Urinary bladder (tissue), 4 donors: ENCODE results near the gene LYRM9. TPM values are rescaled to one million over a fixed set of nuclear protein-coding genes. Genes with fewer than 3 reads are reported as not detected.

Experiments
- DNase-seq: peaks from one replicate; pipeline ENCODE4 v3.0.0-alpha.2; 2015; ENCODE audit errors: extremely low spot score
- H3K27ac ChIP-seq: one replicate; pipeline ENCODE4 v1.5.1; 2013; ENCODE audit warnings: low read depth, mild to moderate bottlenecking, moderate library complexity
- H3K36me3 ChIP-seq: one replicate; pipeline ENCODE4 v1.6.1; 2013; ENCODE audit warnings: mild to moderate bottlenecking, moderate library complexity; ENCODE audit not compliant: insufficient read depth
- H3K4me1 ChIP-seq: one replicate; pipeline ENCODE4 v1.6.1; 2013; ENCODE audit warnings: mild to moderate bottlenecking, moderate library complexity; ENCODE audit not compliant: insufficient read depth
- H3K4me3 ChIP-seq: one replicate; pipeline ENCODE4 v1.5.1; 2013; ENCODE audit warnings: low read depth, low read length
- WGBS: extraction: QIAGEN DNeasy Blood & Tissue Kit; methylation state at CpG from one replicate; pipeline ENCODE4 v1.1.7; 2013; 5-methylcytosine and 5-hydroxymethylcytosine counted together
- polyA plus RNA-seq: library from polyadenylated mRNA; stranded (reverse); fragments of 200-250 nt; gene quantifications from one replicate; pipeline ENCODE4 v1.2.3, GENCODE V29; 2013
- total RNA-seq: library from RNA; depleted of rRNA; stranded (reverse); fragments of >200 nt; gene quantifications from one replicate; pipeline ENCODE4 v1.2.3, GENCODE V29; 2014
- donor health status: healthy with polysubstance abuse.
- donor health status: healthy.

Gene LYRM9
- total RNA-seq (8.0 TPM), polyA plus RNA-seq (17.7 TPM)

DNA sequence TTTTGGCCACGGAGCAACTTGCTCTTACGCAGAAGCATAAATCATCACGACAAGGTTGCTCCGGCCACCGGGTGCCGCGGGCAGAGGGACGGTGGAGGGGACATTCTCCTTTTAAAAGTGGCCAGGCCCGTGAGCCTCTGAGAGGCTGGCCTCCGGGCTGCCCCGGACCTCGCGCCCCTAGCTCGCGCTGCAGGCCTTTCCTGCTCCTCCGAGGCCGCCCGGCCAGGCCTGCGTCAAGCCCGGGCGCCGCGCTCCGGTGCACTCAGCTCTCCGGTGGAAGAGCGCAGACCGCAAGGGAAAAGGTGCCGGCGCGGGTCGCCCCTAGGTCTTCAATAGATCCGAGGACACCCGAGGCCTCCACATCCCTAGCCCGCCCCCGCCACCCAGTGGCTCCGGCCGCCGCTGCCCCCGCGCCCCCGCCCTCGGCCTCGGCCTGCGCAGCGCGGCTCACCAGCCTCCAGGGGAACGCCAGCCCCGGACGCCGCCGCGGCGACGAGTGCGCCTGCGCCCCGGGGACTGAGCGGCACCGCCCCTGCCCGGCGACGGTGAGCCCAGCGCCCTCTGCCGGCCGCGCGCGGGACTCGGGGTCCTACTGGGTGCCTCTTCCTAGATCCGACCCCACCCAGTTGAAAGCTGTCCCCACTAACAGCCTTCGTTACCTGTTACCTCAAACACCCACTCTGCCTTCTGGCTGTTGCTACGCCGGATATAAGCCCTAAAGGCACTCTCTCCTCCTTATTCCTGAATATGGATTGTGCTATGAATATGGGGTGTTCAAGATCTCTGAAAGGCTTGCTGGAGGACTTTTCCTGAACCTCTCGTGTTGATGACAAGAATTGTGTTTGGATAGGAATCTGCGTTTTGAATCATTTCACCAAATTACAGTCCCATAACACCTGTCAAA is at the start of gene LYRM9:
Gene LYRM9 (minus strand): TSS at position 500 of the 904 bp plus-strand sequence. CDS start 10,671 bp downstream, outside the sequence.
- 1% methylated on average over 75 of the region's 75 CpGs for WGBS
- Histone ChIP-seq H3K4me3 (peak within 1 kb of the TSS; percentile 88), H3K4me1 (no peaks in the 10 kb centered on the region), H3K27ac (peak within 1 kb of the TSS; percentile 56), H3K36me3 (no peaks in the 10 kb centered on the region)
- peak; percentile 59 for DNase-seq

- H3K4me1 ChIP-seq, result no peaks in the 10 kb centered on the region
- H3K36me3 ChIP-seq, result no peaks in the 10 kb centered on the region
- DNase-seq, result no peak
- H3K27ac ChIP-seq, result no peak overlapping the region
- 59% methylated on average over 13 of the region's 13 CpGs for WGBS
- H3K4me3 ChIP-seq, result no peak overlapping the region
Measured at GRCh38 chr17:27940503-27941428, 47.6 kb upstream of the LYRM9 start.

DNA sequence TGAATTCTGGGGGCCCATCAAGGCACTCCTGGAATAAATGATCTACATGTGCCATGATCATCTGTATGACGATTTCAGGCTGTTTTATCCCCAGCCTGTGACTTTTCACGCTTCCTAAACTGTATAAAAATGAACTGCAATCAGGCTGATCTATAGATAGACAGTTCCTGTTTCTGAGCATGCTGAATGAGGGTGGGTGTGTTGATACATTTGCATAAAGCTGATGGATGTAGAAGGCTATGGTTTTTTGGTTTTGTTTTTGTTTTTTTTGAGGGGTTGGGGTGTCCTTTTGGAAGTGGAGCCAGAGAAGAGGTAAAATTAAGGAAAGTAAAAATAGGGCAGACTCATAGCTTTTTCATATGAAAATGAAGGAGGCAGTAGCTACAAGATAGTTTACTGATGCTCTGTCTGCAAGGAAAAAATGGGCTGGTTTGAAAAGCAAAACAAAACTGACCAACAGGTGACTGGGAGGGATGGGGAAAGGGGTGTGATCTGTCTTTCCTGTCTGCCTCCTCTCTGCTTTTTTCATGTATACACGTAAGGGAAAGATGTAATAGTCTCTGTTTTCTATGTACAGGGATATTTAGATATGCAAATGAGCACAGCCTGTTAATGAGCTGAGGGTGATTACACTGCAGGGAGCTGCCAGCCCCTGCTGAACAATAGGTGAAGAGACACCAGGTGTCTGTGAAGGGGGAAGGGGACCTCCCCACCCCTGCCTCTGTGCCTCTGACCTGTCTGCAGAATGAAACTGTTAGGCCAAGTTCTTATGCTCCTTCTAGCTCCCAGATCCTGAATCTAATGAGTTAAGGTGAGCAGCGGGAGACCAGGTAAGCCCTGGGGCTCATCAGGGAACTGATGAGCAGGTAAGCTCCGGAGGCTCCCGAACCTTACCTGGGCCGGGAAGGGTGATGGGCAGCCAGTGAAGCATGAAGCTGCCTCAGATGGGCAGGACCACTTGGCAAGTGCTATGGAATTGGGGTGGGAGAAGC is 46.6 kb upstream of the LYRM9 start:
- 40% methylated on average over 7 of the region's 7 CpGs for WGBS
- no peak for DNase-seq
- Histone ChIP-seq H3K27ac (no peak overlapping the region), H3K4me3 (no peak overlapping the region), H3K36me3 (no peaks in the 10 kb centered on the region), H3K4me1 (no peaks in the 10 kb centered on the region)

GRCh38 chr17:27938864-27939263 is 45.7 kb upstream of the LYRM9 start:
- Histone ChIP-seq H3K36me3 (no peaks in the 10 kb centered on the region), H3K27ac (no peak overlapping the region), H3K4me3 (no peak overlapping the region), H3K4me1 (no peaks in the 10 kb centered on the region)
- WGBS, result 81% methylated on average over 4 of the region's 4 CpGs
- no peak for DNase-seq

DNA sequence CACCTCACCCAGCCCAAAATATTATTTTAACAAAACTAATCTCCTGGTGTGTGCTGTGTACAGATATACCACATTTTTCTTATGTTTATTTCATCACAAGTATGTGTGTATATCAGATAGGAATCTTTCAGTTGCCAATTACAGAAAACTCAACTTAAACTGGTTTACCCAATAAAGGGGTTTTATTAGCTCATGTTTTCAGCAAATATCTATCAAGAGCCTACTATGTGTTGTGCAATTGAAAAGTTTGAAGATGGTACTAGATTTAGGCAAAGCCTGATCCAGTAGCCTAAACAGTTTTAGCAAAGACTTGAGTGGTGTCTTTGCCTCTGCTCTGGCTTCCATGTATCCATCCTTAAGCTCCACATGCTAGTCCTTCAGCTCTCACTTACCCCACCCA is 45.1 kb upstream of the LYRM9 start:
- Histone ChIP-seq H3K36me3 (no peaks in the 10 kb centered on the region), H3K4me3 (no peak overlapping the region), H3K27ac (no peak overlapping the region), H3K4me1 (no peaks in the 10 kb centered on the region)
- no peak for DNase-seq

DNA sequence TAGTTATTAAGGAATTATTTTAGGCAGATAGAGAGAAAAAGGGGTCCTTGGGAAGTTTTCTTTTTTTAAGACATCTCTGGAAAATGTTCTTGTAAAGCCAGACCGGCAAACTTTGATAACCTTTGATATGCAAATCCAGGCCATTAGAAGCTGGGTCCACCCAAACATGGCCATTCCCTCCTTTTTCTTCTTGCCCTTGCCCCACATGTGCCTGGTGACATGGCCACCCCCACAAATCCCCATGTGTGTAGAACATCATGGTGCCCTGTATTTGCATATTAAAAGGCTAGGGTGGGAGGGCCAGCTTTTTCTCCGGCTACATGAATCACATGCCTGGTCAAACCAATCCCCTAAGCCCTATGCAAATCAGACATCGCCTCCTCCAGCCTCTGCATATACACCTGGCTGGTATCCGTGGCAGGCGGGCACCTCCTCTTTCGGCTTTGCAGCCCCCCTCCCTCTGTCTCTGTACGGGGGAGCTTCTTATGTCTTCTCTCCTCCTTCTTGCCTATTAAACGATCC is 43.9 kb upstream of the LYRM9 start:
- Histone ChIP-seq H3K36me3 (no peaks in the 10 kb centered on the region), H3K4me1 (no peaks in the 10 kb centered on the region), H3K4me3 (no peak overlapping the region), H3K27ac (no peak overlapping the region)
- 87% methylated on average over 8 of the region's 8 CpGs for WGBS
- DNase-seq, result no peak

- H3K36me3 ChIP-seq, result no peaks in the 10 kb centered on the region
- WGBS, result 33% methylated on average over 6 of the region's 6 CpGs
- H3K27ac ChIP-seq, result no peak overlapping the region
- DNase-seq, result no peak
- H3K4me1 ChIP-seq, result no peaks in the 10 kb centered on the region
- H3K4me3 ChIP-seq, result no peak overlapping the region
Measured at GRCh38 chr17:27930000-27930399, 36.8 kb upstream of the LYRM9 start.

DNA sequence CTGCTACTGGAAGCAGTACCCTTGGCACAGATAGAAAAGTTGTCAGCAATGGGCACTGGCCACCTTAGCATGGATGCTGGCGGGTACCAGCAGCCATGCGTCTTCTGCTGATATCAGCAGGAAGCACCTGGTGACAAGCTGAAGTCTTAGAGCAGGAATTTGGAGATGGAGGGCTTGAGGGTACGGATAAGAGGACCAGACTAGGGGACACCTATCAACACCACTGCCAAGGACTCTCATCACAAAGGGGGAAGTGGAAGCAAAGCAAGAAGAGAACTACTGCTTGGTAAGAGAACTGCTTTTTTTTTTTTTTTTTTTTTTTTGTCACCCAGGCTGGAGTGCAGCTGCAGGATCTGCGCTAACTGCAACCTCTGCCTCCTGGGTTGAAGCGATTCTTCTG is 35.4 kb upstream of the LYRM9 start:
- no peaks in the 10 kb centered on the region for H3K36me3 ChIP-seq
- no peak overlapping the region for H3K27ac ChIP-seq
- 90% methylated on average over 5 of the region's 5 CpGs for WGBS
- DNase-seq, result no peak
- H3K4me3 ChIP-seq, result no peak overlapping the region
- H3K4me1 ChIP-seq, result no peaks in the 10 kb centered on the region

GRCh38 chr17:27927781-27928180 is 34.6 kb upstream of the LYRM9 start:
- no peak overlapping the region for H3K27ac ChIP-seq
- no peak overlapping the region for H3K4me3 ChIP-seq
- H3K36me3 ChIP-seq, result no peaks in the 10 kb centered on the region
- WGBS, result 77% methylated on average over 2 of the region's 2 CpGs
- no peaks in the 10 kb centered on the region for H3K4me1 ChIP-seq
- no peak for DNase-seq

DNA sequence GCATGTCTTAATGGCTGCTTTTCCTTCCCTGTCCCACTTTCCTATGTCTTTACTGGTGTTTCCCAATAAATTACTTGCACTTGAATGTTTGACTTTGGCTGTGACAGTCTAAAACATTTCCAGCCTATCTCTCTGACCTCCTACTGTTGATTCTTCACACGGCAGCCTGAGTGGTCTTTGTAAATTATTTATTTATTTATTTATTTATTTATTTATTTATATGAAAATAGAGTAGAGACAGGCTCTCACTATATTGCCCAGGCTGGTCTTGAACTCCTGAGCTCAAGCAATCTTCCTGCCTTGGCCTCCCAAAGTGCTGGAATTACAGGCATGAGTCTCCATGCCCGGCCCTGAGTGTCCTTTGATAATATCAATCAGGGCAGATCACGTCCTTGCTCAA is 28.4 kb upstream of the LYRM9 start:
- no peaks in the 10 kb centered on the region for H3K4me1 ChIP-seq
- no peaks in the 10 kb centered on the region for H3K36me3 ChIP-seq
- 80% methylated on average over 3 of the region's 3 CpGs for WGBS
- DNase-seq, result no peak
- no peak overlapping the region for H3K27ac ChIP-seq
- H3K4me3 ChIP-seq, result no peak overlapping the region

DNA sequence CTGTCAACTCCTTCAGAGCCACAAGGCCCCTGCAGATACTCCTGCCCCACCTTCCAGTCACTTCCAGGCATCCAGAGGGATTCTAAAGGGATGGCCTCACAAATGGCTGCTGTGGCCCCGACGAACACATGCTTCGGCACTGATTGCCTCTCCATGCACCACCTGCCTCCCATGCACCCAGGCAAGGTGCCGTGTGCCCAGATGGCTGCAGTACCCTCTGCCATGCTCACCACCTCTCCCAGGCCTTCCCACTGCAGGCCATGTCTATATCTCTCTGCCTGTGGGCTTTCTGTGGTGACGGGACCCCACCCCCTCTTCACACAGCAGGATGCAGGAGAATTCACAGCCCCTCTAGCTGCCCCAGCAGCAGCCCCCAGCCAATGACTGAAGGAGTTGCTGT is 27.9 kb upstream of the LYRM9 start:
- no peak overlapping the region for H3K4me3 ChIP-seq
- H3K27ac ChIP-seq, result no peak overlapping the region
- H3K36me3 ChIP-seq, result no peaks in the 10 kb centered on the region
- WGBS, result 86% methylated on average over 5 of the region's 5 CpGs
- no peak for DNase-seq
- H3K4me1 ChIP-seq, result no peaks in the 10 kb centered on the region

- no peak for DNase-seq
- Histone ChIP-seq H3K27ac (no peak overlapping the region), H3K4me1 (no peaks in the 10 kb centered on the region), H3K36me3 (no peaks in the 10 kb centered on the region), H3K4me3 (no peak overlapping the region)
- 89% methylated on average over 3 of the region's 3 CpGs for WGBS
Measured at GRCh38 chr17:27920569-27920968, 27.4 kb upstream of the LYRM9 start.

DNA sequence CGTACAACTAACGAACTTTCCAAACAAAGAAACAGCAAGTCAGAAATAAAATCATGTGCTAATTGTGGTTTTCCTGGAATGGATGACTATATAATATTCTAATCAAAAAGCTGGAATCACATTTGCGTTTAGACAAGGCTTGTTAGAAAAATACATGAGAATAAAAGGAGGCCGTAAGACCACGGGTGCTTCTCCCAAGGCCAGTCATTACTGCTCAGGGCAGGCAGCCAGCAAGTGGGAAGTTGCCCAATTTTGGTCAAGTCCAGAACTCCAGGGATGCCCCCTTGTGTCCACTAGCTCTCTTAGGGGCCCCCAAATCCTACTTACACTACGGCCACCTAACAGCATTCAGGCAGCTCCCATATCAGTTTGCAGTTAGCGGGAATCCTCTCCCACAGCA is 25.9 kb upstream of the LYRM9 start:
- Histone ChIP-seq H3K4me1 (no peaks in the 10 kb centered on the region), H3K36me3 (no peaks in the 10 kb centered on the region), H3K4me3 (no peak overlapping the region), H3K27ac (no peak overlapping the region)
- DNase-seq, result no peak
- WGBS, result 68% methylated on average over 7 of the region's 7 CpGs
